Stomach smooth muscle (tissue), 2 donors: Measurements from ENCODE around the gene CYFIP1.
A peak's percentile ranks its signal among the peaks of the same experiment; 100 is the strongest.

Experiments used
- H3K27ac ChIP-seq: one replicate; pipeline ENCODE4 v1.7.0; 2013; ENCODE audit warnings: mild to moderate bottlenecking, low read length, inconsistent platforms
- H3K27me3 ChIP-seq, 2 donors: one replicate each; pipeline ENCODE4 v1.7.0; 2013; ENCODE audit warnings: low read length in 2 of 2; ENCODE audit not compliant: insufficient read depth in 2 of 2, control insufficient read depth in 1 of 2
- H3K36me3 ChIP-seq, 2 donors: one replicate each; pipeline ENCODE4 v1.7.0; 2013; ENCODE audit warnings: low read length in 2 of 2; ENCODE audit not compliant: control insufficient read depth in 2 of 2, insufficient read depth in 2 of 2
- H3K4me1 ChIP-seq: one replicate; pipeline ENCODE4 v1.7.0; 2013; ENCODE audit warnings: low read length; ENCODE audit not compliant: control insufficient read depth, insufficient read depth
- H3K4me3 ChIP-seq, 2 donors: one replicate each; pipeline ENCODE4 v1.7.0; 2013; ENCODE audit warnings: low read length in 2 of 2
- H3K9ac ChIP-seq, 2 donors: one replicate each; pipeline ENCODE4 v1.7.0; 2013; ENCODE audit warnings: low read length in 2 of 2, mild to moderate bottlenecking in 1 of 2
- H3K9me3 ChIP-seq, 2 donors: one replicate each; pipeline ENCODE4 v1.7.0; 2013; ENCODE audit warnings: low read length in 2 of 2; ENCODE audit not compliant: control insufficient read depth in 2 of 2
- donor health status: healthy.
- donor health status: Pancreatic carcinoma.

Gene CYFIP1

DNA sequence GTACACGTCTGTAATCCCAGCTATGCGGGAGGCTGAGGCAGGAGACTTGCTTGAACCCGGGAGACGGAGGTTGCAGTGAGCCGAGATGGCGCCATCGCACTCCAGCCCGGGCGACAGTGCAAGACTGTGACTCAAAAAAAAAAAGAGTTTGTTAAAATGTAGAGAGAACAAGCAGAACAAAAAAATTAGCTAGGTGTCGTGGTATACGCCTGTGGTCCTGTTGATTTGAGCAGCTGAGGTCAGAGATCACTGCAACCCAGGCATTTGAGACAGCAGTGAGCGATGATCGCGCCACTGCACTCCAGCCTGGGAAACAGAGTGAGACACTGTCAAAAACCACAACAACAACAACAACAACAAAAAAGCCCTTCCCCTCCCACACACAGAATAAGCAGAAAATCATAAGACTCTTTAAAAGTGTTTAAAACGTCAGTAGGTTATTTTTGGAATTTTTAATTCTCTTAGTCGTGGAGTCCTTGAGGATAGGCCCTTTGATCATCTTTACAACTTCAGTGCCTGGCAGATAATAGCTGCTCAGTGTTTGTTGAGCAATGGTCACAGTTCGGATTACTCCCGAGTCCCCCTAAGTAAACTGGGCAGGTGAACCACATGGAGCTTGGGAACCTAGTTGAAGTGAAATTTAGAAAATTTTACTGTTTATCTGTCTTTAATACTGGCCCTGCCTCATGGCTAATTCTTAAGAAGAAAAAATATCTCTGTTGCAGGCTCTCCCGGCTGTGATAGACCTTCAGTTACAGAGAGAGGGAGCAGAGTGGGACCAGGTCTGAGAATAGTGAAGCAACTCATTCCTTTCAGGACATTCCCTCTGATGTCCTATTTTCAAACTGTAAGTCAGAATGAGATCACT lies 135.5 kb downstream of the CYFIP1 start:
- Histone ChIP-seq H3K36me3 (peaks cover 0 to 10% of the 10 kb centered on the region in 2 donors), H3K9me3 (no peaks in the 10 kb centered on the region), H3K4me1 (peaks cover 6% of the 10 kb centered on the region), H3K4me3 (no peak overlapping the region), H3K9ac (no peak overlapping the region), H3K27me3 (no peaks in the 10 kb centered on the region), H3K27ac (no peak overlapping the region)

- peak overlapping the region; percentile 95 for H3K27ac ChIP-seq
- peaks cover 0 to 3% of the 10 kb centered on the region in 2 donors for H3K36me3 ChIP-seq
- peak overlapping the region; percentile 86 to 99 for H3K9ac ChIP-seq
- no peaks in the 10 kb centered on the region for H3K9me3 ChIP-seq
- peaks cover 6% of the 10 kb centered on the region for H3K4me1 ChIP-seq
- peak overlapping the region; percentile 93 to 97 for H3K4me3 ChIP-seq
- H3K27me3 ChIP-seq: no peaks in the 10 kb centered on the region
Measured at GRCh38 chr15:22839046-22839695, 141.0 kb downstream of the CYFIP1 start.

DNA sequence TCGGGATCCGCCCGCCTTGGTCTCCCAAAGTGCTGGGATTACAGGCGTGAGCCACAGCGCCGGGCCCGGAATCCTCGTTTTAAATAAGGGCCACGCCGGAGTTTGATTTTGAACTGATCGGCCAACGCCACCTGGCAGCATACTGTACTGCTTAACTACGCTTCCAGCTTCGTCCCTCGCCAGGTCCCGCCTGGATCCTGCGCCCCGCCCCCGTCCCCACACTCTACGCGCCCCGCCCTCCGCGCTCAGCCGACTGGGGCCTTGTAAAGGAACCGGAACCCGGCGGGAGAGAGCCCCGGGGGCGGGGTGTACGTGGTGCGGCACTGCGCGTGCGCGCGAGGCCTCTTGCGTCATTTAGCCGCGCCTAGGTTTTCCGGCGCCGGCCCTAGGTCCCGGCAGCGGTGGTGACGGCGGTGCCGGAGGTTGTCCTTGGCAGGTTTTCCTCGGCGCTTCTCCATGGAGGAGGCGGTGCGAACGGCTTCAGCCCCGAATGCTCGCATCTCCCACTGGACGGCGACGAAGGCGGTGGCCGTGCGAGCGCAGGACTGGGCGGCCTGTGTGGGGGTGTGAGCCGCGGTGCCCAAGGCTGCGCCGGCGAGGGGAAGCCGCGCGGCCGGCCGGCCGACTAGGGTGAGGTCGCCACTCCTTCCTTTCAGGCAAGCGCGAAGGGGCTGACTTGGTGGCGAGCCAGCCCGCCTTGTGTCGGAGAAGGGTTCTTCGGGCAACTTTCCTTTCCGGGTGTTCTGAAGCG lies 141.7 kb downstream of the CYFIP1 start, which contains the start of gene NIPA2:
Gene NIPA2, plus strand, starts transcription at position 375 of the 751 bp plus-strand sequence. CDS start 13,066 bp downstream, outside the sequence.
- peaks cover 6% of the 10 kb centered on the region for H3K4me1 ChIP-seq
- no peaks in the 10 kb centered on the region for H3K9me3 ChIP-seq
- H3K27me3 ChIP-seq: no peaks in the 10 kb centered on the region
- peak within 1 kb of the TSS; percentile 93 to 97 for H3K4me3 ChIP-seq
- peaks cover 0 to 3% of the 10 kb centered on the region in 2 donors for H3K36me3 ChIP-seq
- peak within 1 kb of the TSS; percentile 95 for H3K27ac ChIP-seq
- peak within 1 kb of the TSS; percentile 86 to 99 for H3K9ac ChIP-seq

DNA sequence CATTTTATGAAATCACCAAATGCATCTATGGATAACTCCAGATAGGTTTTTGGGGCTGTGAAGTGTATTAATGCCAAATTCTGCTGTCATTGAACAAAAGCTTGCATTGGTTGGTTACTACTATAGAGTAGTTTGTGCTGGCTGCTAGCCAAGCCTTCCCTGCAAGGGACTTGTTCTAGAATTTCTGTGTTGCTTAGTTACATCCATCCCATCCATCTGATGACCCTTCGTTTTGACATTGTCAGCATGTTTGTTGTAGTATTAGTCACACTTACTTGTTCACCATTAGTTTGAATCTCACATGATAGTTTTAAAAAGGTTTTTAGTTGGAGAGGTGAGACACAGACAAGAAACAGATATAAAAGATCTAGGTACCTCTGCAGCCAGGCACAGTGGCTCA lies 148.7 kb downstream of the CYFIP1 start:
- Histone ChIP-seq H3K9me3 (no peaks in the 10 kb centered on the region), H3K9ac (no peak overlapping the region), H3K36me3 (peaks cover 8 to 17% of the 10 kb centered on the region in 2 donors), H3K27me3 (no peaks in the 10 kb centered on the region), H3K27ac (no peak overlapping the region), H3K4me3 (no peak overlapping the region), H3K4me1 (no peaks in the 10 kb centered on the region)

GRCh38 chr15:22827125-22827524 lies 153.0 kb downstream of the CYFIP1 start:
- no peak overlapping the region for H3K4me3 ChIP-seq
- no peak overlapping the region for H3K27ac ChIP-seq
- no peaks in the 10 kb centered on the region for H3K4me1 ChIP-seq
- no peaks in the 10 kb centered on the region for H3K27me3 ChIP-seq
- H3K9me3 ChIP-seq: no peaks in the 10 kb centered on the region
- H3K9ac ChIP-seq: no peak overlapping the region
- peaks cover 26 to 32% of the 10 kb centered on the region in 2 donors for H3K36me3 ChIP-seq

DNA sequence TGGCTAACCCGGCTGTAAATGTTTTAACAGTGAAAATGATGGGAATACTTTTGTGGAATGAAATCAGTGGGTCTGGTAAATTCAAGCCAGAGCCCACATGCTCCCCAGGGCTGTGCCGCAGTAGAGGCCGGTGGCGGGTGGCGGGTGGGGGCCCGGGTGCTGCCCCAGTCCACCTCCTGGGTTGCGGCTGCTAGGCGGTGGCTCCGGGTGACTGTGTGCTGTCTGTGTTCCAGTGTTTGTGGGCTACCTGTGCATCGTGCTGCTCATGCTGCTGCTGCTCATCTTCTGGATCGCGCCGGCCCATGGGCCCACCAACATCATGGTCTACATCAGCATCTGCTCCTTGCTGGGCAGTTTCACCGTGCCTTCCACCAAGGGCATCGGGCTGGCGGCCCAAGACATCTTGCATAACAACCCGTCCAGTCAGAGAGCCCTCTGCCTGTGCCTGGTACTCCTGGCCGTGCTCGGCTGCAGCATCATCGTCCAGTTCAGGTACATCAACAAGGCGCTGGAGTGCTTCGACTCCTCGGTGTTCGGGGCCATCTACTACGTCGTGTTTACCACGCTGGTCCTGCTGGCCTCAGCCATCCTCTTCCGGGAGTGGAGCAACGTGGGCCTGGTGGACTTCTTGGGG lies 156.6 kb downstream of the CYFIP1 start:
- no peak overlapping the region for H3K27ac ChIP-seq
- no peaks in the 10 kb centered on the region for H3K27me3 ChIP-seq
- H3K9me3 ChIP-seq: no peaks in the 10 kb centered on the region
- H3K9ac ChIP-seq: no peak overlapping the region
- H3K4me1 ChIP-seq: no peaks in the 10 kb centered on the region
- no peak overlapping the region for H3K4me3 ChIP-seq
- H3K36me3 ChIP-seq: peaks cover 37 to 43% of the 10 kb centered on the region in 2 donors

DNA sequence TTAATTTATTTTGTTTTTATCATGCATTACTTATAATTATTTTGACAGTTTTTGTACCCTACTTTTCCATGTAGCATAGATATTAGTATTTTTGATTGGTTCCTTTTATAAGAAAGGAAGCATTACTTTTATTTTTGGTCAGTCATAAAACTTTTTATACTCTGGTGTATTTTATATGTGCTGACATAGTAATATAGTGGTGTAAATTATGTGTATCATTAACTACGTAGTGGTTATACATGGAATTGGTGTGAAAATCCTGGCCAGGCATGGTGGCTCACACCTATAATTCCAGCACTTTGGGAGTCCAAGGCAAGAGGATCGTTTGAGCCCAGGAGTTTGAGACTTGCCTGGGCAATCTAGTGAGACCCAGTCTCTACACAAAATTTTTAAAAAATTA lies 160.5 kb downstream of the CYFIP1 start:
- H3K27ac ChIP-seq: no peak overlapping the region
- H3K4me3 ChIP-seq: no peak overlapping the region
- no peaks in the 10 kb centered on the region for H3K9me3 ChIP-seq
- H3K36me3 ChIP-seq: peaks cover 19 to 21% of the 10 kb centered on the region in 2 donors
- no peaks in the 10 kb centered on the region for H3K27me3 ChIP-seq
- no peak overlapping the region for H3K9ac ChIP-seq
- no peaks in the 10 kb centered on the region for H3K4me1 ChIP-seq
